Natural killer cell (primary cell): Measurements from ENCODE around the gene KANSL1. TPM values are rescaled to one million over a fixed set of nuclear protein-coding genes. Genes with fewer than 3 reads are reported as not detected.

ENCODE experiments used
- ATAC-seq, 3 donors: fragments of 150-1000 bp in 2 of 3; fragments of 200-7000 bp in 1 of 3; cut with Tn5 transposase; 1 replicate in 1 of 3; 2 replicates in 2 of 3; pipeline ENCODE4 v1.10.0; 2021; ENCODE audit warnings: mild to moderate bottlenecking in 2 of 3, moderate library complexity in 2 of 3
- DNase-seq, 2 donors: peaks; one replicate each; pipeline versions ENCODE4 v3.0.0 to v3.0.0-alpha.2; 2013 to 2021; ENCODE audit warnings: mixed read lengths in 1 of 2
- H3K27ac ChIP-seq: one replicate; pipeline ENCODE4 v1.5.1; 2013; ENCODE audit warnings: mild to moderate bottlenecking, low read length
- H3K27me3 ChIP-seq: one replicate; pipeline ENCODE4 v1.6.1; 2013; ENCODE audit warnings: low read length; ENCODE audit not compliant: control insufficient read depth, insufficient read depth
- H3K36me3 ChIP-seq: one replicate; pipeline ENCODE4 v1.6.1; 2013; ENCODE audit warnings: low read length; ENCODE audit not compliant: control insufficient read depth, insufficient read depth
- H3K4me1 ChIP-seq: one replicate; pipeline ENCODE4 v1.6.1; 2013; ENCODE audit warnings: low read length; ENCODE audit not compliant: control insufficient read depth, insufficient read depth
- H3K4me3 ChIP-seq: one replicate; pipeline ENCODE4 v1.5.1; 2013; ENCODE audit warnings: low read length
- H3K9me3 ChIP-seq: one replicate; pipeline ENCODE4 v1.6.1; 2013; ENCODE audit warnings: low read length; ENCODE audit not compliant: control insufficient read depth, insufficient read depth
- H3K27ac Mint-ChIP-seq, 2 donors: one replicate each; pipeline ENCODE4 v1.8.0; 2022; ENCODE audit warnings: mild to moderate bottlenecking in 2 of 2, mixed read lengths in 2 of 2, moderate library complexity in 1 of 2
- H3K27me3 Mint-ChIP-seq, 2 donors: one replicate each; pipeline ENCODE4 v1.8.0; 2022; ENCODE audit warnings: low read depth in 2 of 2, mixed read lengths in 2 of 2
- H3K36me3 Mint-ChIP-seq: one replicate; pipeline ENCODE4 v1.8.0; 2022; ENCODE audit warnings: mixed read lengths
- H3K4me1 Mint-ChIP-seq, 2 donors: one replicate each; pipeline ENCODE4 v1.8.0; 2022; ENCODE audit warnings: mixed read lengths in 2 of 2
- H3K4me3 Mint-ChIP-seq: one replicate; pipeline ENCODE4 v1.8.0; 2022; ENCODE audit warnings: mild to moderate bottlenecking, moderate library complexity, mixed read lengths
- H3K9me3 Mint-ChIP-seq, 2 donors: one replicate each; pipeline ENCODE4 v1.8.0; 2022; ENCODE audit warnings: mixed read lengths in 2 of 2
- CTCF ChIP-seq: fragments of 200-600 bp; IDR thresholded peaks from one replicate; pipeline ENCODE4 v1.8.0; 2022; ENCODE audit warnings: antibody characterized with exemption
- WGBS: methylation state at CpG from one replicate; pipeline ENCODE4 v1.1.7; 2013; ENCODE audit warnings: missing lambda C conversion rate; ENCODE audit not compliant: insufficient coverage; 5-methylcytosine and 5-hydroxymethylcytosine counted together
- intact Hi-C: fragments of 100-400 bp; cut with micrococcal nuclease; formaldehyde crosslinking; loops from one replicate; pipeline ENCODE4 v1.14.2; 2022
- total RNA-seq, 4 donors: library from RNA; stranded (reverse); fragments of 120-200 nt in 1 of 4; gene quantifications; one replicate each; pipeline versions ENCODE4 v1.2.3 to v1.2.4, GENCODE V29; 2013 to 2022

Gene KANSL1
- total RNA-seq, 3 donors from 2014 or later (not counting 1 experiment from before 2014, with no cell fraction given), result 202 to 240 (median 220) TPM

GRCh38 chr17:46159686-46160085 is 33.5 kb downstream of the KANSL1 start:
- H3K27me3 ChIP-seq, result no peaks in the 10 kb centered on the region
- no peak overlapping the region for H3K4me3 ChIP-seq
- H3K36me3 ChIP-seq, result peaks cover 2% of the 10 kb centered on the region
- 45% methylated on average over 1 of the region's 2 CpGs for WGBS
- TF ChIP-seq CTCF, result no peak
- no peak overlapping the region for H3K4me3 Mint-ChIP-seq
- H3K36me3 Mint-ChIP-seq, result no peaks in the 10 kb centered on the region
- H3K27ac Mint-ChIP-seq, result peak overlapping the region; percentile 17 to 67
- intact Hi-C loops, result no loop called here
- no peaks in the 10 kb centered on the region for H3K27me3 Mint-ChIP-seq
- peaks cover 36% of the 10 kb centered on the region for H3K4me1 ChIP-seq
- no peak overlapping the region for H3K27ac ChIP-seq
- DNase-seq (no peak), ATAC-seq (no peak)
- H3K9me3 Mint-ChIP-seq, result no peaks in the 10 kb centered on the region
- H3K4me1 Mint-ChIP-seq, result peaks cover 77 to 80% of the 10 kb centered on the region in 2 donors
- no peaks in the 10 kb centered on the region for H3K9me3 ChIP-seq

GRCh38 chr17:46158323-46159296 is 34.6 kb downstream of the KANSL1 start:
- Mint-ChIP-seq H3K4me3 (no peak overlapping the region), H3K9me3 (no peaks in the 10 kb centered on the region), H3K36me3 (no peaks in the 10 kb centered on the region), H3K27ac (peak overlapping the region; percentile 17 to 67), H3K4me1 (peaks cover 76 to 80% of the 10 kb centered on the region in 2 donors), H3K27me3 (no peaks in the 10 kb centered on the region)
- ATAC-seq (no peak), DNase-seq (no peak)
- WGBS, result 90% methylated on average over 18 of the region's 18 CpGs
- H3K9me3 ChIP-seq, result no peaks in the 10 kb centered on the region
- intact Hi-C loops, result no loop called here
- no peak overlapping the region for H3K27ac ChIP-seq
- no peaks in the 10 kb centered on the region for H3K27me3 ChIP-seq
- peaks cover 2% of the 10 kb centered on the region for H3K36me3 ChIP-seq
- TF ChIP-seq CTCF, result no peak
- H3K4me1 ChIP-seq, result peaks cover 45% of the 10 kb centered on the region
- no peak overlapping the region for H3K4me3 ChIP-seq

GRCh38 chr17:46157443-46158062 is 35.7 kb downstream of the KANSL1 start:
- Histone ChIP-seq H3K4me3 (no peak overlapping the region), H3K27me3 (no peaks in the 10 kb centered on the region), H3K36me3 (peaks cover 2% of the 10 kb centered on the region), H3K27ac (no peak overlapping the region), H3K9me3 (no peaks in the 10 kb centered on the region), H3K4me1 (peaks cover 40% of the 10 kb centered on the region)
- H3K27ac Mint-ChIP-seq, result peak overlapping the region; percentile 53 to 65
- ATAC-seq (no peak), DNase-seq (no peak)
- peaks cover 76 to 80% of the 10 kb centered on the region in 2 donors for H3K4me1 Mint-ChIP-seq
- no peaks in the 10 kb centered on the region for H3K9me3 Mint-ChIP-seq
- no peaks in the 10 kb centered on the region for H3K36me3 Mint-ChIP-seq
- intact Hi-C loops, result no loop called here
- 100% methylated on average over 2 of the region's 3 CpGs for WGBS
- no peak overlapping the region for H3K4me3 Mint-ChIP-seq
- H3K27me3 Mint-ChIP-seq, result no peaks in the 10 kb centered on the region
- TF ChIP-seq CTCF, result no peak
